Naive thymus-derived CD8-positive, alpha-beta T cell (primary cell): Measurements from ENCODE around the gene VDAC1. TPM values are rescaled to one million over a fixed set of nuclear protein-coding genes. Genes with fewer than 3 reads are reported as not detected.

Experiments used
- ATAC-seq, 2 donors: fragments of 150-1000 bp; cut with Tn5 transposase in 1 of 2; sonication (Bioruptor Pico), chemical (Tn5 transposase) in 1 of 2; 1 replicate in 1 of 2; 2 replicates in 1 of 2; pipeline ENCODE4 v1.10.0; 2021; ENCODE audit warnings: mild to moderate bottlenecking in 2 of 2, moderate library complexity in 2 of 2
- POLR2A ChIA-PET: fragments of 350-600 bp; sonication (Branson Sonifier 250); formaldehyde crosslinking; loops from one replicate; lab custom pipeline; 2021; ENCODE audit warnings: antibody characterized with exemption; lab: Charles Lee
- DNase-seq, 10 donors: peaks; one replicate each; pipeline versions ENCODE4 v3.0.0 to v3.0.0-alpha.2; 2020 to 2022
- H3K27ac Mint-ChIP-seq, 10 donors: one replicate each; pipeline ENCODE4 v1.8.0; 2020 to 2022; ENCODE audit warnings: mild to moderate bottlenecking in 10 of 10, mixed read lengths in 10 of 10, moderate library complexity in 4 of 10, inconsistent platforms in 1 of 10
- H3K27me3 Mint-ChIP-seq, 5 donors: one replicate each; pipeline ENCODE4 v1.8.0; 2021 to 2022; ENCODE audit warnings: mixed read lengths in 5 of 5
- H3K36me3 Mint-ChIP-seq, 3 donors: one replicate each; pipeline ENCODE4 v1.8.0; 2020 to 2022; ENCODE audit warnings: mixed read lengths in 3 of 3, mild to moderate bottlenecking in 2 of 3, inconsistent platforms in 1 of 3
- H3K4me1 Mint-ChIP-seq, 4 donors: one replicate each; pipeline ENCODE4 v1.8.0; 2021 to 2022; ENCODE audit warnings: mixed read lengths in 4 of 4
- H3K4me3 Mint-ChIP-seq, 10 donors: one replicate each; pipeline ENCODE4 v1.8.0; 2020 to 2022; ENCODE audit warnings: mild to moderate bottlenecking in 10 of 10, mixed read lengths in 10 of 10, moderate library complexity in 6 of 10, inconsistent platforms in 1 of 10
- H3K9me3 Mint-ChIP-seq, 9 donors: one replicate each; pipeline ENCODE4 v1.8.0; 2020 to 2022; ENCODE audit warnings: mixed read lengths in 9 of 9, mild to moderate bottlenecking in 3 of 9, inconsistent platforms in 1 of 9, moderate library complexity in 1 of 9
- polyA plus RNA-seq, 3 donors: library from polyadenylated mRNA; unstranded; fragments of 300-500 nt; fragmentation: Illumina TruSeq; gene quantifications; one replicate each; pipeline ENCODE4 v1.2.3, GENCODE V29; 2021
- total RNA-seq, 8 experiments: library from RNA in 2 of 8; stranded (reverse) in 2 of 8; gene quantifications; one replicate each; pipeline ENCODE4 v1.2.3 and lab custom pipeline; 2021 to 2026

Gene VDAC1
- total and polyA plus RNA-seq, 5 experiments from 2014 or later: 42.6 to 72.9 (median 64.4) TPM

- Mint-ChIP-seq H3K9me3 (no peaks in the 10 kb centered on the region), H3K4me1 (peaks cover 0 to 25% (median 2%) of the 10 kb centered on the region in 4 donors), H3K4me3 (no peak overlapping the region), H3K27ac (no peak overlapping the region), H3K27me3 (peaks cover 0 to 10% (median 0%) of the 10 kb centered on the region in 5 donors), H3K36me3 (no peaks in the 10 kb centered on the region)
- DNase-seq: no peak
- ATAC-seq: no peak
- POLR2A ChIA-PET: no interaction called here
These were observed 80.4 kb downstream of the VDAC1 start for GRCh38 chr5:133924221-133924920.

GRCh38 chr5:133921979-133922378 is 82.8 kb downstream of the VDAC1 start:
- H3K27ac Mint-ChIP-seq: no peak overlapping the region
- no peaks in the 10 kb centered on the region for H3K9me3 Mint-ChIP-seq
- peaks cover 0 to 10% (median 0%) of the 10 kb centered on the region in 5 donors for H3K27me3 Mint-ChIP-seq
- ATAC-seq (no peak), DNase-seq (no peak)
- POLR2A ChIA-PET: no interaction called here
- no peak overlapping the region for H3K4me3 Mint-ChIP-seq
- peaks cover 0 to 15% (median 2%) of the 10 kb centered on the region in 4 donors for H3K4me1 Mint-ChIP-seq
- H3K36me3 Mint-ChIP-seq: no peaks in the 10 kb centered on the region

Other genes with a start within 250 kb of the VDAC1 start
- gene C5orf15, start 36.4 kb downstream of the VDAC1 start, total RNA-seq: 10 to 100 TPM; 14.4 to 16.4 TPM
- gene C5orf15, start 36.4 kb downstream of the VDAC1 start, polyA plus RNA-seq: 10 to 100 TPM; 14.0 to 18.8 (median 16.2) TPM
- gene TCF7, start 109.7 kb upstream of the VDAC1 start, total RNA-seq: 100 to 1,000 TPM; 910 to 911 TPM
- gene TCF7, start 109.7 kb upstream of the VDAC1 start, polyA plus RNA-seq: 100 to 1,000 TPM; 207 to 600 (median 328) TPM
- 100 to 1,000 TPM; 250 to 262 TPM for gene SKP1, start 172.0 kb upstream of the VDAC1 start, total RNA-seq
- 1,000 to 10,000 TPM; 1,138 to 1,312 (median 1,209) TPM for gene SKP1, start 172.0 kb upstream of the VDAC1 start, polyA plus RNA-seq
- gene PPP2CA, start 221.1 kb upstream of the VDAC1 start, total RNA-seq: 100 to 1,000 TPM; 100 to 107 TPM
- gene PPP2CA, start 221.1 kb upstream of the VDAC1 start, polyA plus RNA-seq: 100 to 1,000 TPM; 185 to 192 (median 191) TPM